ENCODE measurements around the gene AKR7A2.
"Not testable (repeated sequence)": the region's sequence is repeated elsewhere in the genome, so short reads cannot be mapped to it uniquely, and the experiment has no call there.

The AKR7A2 gene

GRCh38 chr1:19307794-19308508 lies 4.0 kb downstream of the AKR7A2 start:
- Histone ChIP-seq H3K27me3 (ENCODE audit: insufficient read depth, low read length) (no peaks in the 10 kb centered on the region), H3K4me1 (ENCODE audit: control insufficient read depth in 1 of 2, insufficient read depth in 2 of 2, low read length in 2 of 2) (peaks cover 11 to 12% of the 10 kb centered on the region in 2 experiments), H3K27ac (ENCODE audit: low read depth, low read length) (no peak overlapping the region), H2BK120ac (ENCODE audit: insufficient read depth, low read length, poor library complexity) (no peak overlapping the region), H3K14ac (ENCODE audit: low read length) (no peak overlapping the region), H3K79me2 (ENCODE audit: control insufficient read depth, insufficient read depth, low read length, poor library complexity) (peaks cover 15% of the 10 kb centered on the region), H3K36me3 (ENCODE audit: control insufficient read depth in 1 of 2, insufficient read depth in 2 of 2, low read length in 2 of 2) (peaks cover 40 to 53% of the 10 kb centered on the region in 2 experiments), H3K4me2 (ENCODE audit: low read length) (no peak overlapping the region), H3K79me1 (ENCODE audit: low read length) (peaks cover 16% of the 10 kb centered on the region), H4K91ac (ENCODE audit: low read depth, low read length) (no peak overlapping the region), H4K12ac (ENCODE audit: low read depth, low read length) (no peak overlapping the region), H3K9ac (ENCODE audit: low read length) (no peak overlapping the region), H2AK5ac (ENCODE audit: low read length) (no peak overlapping the region), H3K23ac (ENCODE audit: low read length) (no peak overlapping the region), H3K9me3 (ENCODE audit: insufficient read depth, low read depth, low read length) (peaks cover 3% of the 10 kb centered on the region), H2BK12ac (ENCODE audit: low read length) (no peak overlapping the region), H3K18ac (ENCODE audit: low read length) (no peak overlapping the region), H3K4ac (ENCODE audit: low read depth, low read length) (no peak overlapping the region), H4K8ac (ENCODE audit: low read depth, low read length) (no peak overlapping the region), H2AFZ (ENCODE audit: insufficient read depth, low read length, poor library complexity) (no peak overlapping the region), H3K4me3 (ENCODE audit: low read depth, low read length) (no peak overlapping the region), H2BK5ac (ENCODE audit: low read depth, low read length, poor library complexity) (no peak overlapping the region)
- no CpG with 5 or more reads among the region's 10 CpGs for WGBS (ENCODE audit: extremely low coverage, insufficient coverage, insufficient read length)
- no peak for DNase-seq

GRCh38 chr1:19306941-19307340 lies 5.0 kb downstream of the AKR7A2 start:
- H3K4me2 ChIP-seq (ENCODE audit: low read length), result no peak overlapping the region
- H3K27me3 ChIP-seq (ENCODE audit: insufficient read depth, low read length), result no peaks in the 10 kb centered on the region
- H3K36me3 ChIP-seq (ENCODE audit: control insufficient read depth in 1 of 2, insufficient read depth in 2 of 2, low read length in 2 of 2), result peaks cover 40 to 56% of the 10 kb centered on the region in 2 experiments
- no peak overlapping the region for H3K27ac ChIP-seq (ENCODE audit: low read depth, low read length)
- no peak overlapping the region for H3K23ac ChIP-seq (ENCODE audit: low read length)
- H3K4me3 ChIP-seq (ENCODE audit: low read depth, low read length), result no peak overlapping the region
- H3K14ac ChIP-seq (ENCODE audit: low read length), result no peak overlapping the region
- H3K9me3 ChIP-seq (ENCODE audit: insufficient read depth, low read depth, low read length), result peaks cover 3% of the 10 kb centered on the region
- H2AK5ac ChIP-seq (ENCODE audit: low read length), result no peak overlapping the region
- no peak overlapping the region for H3K18ac ChIP-seq (ENCODE audit: low read length)
- H3K79me2 ChIP-seq (ENCODE audit: control insufficient read depth, insufficient read depth, low read length, poor library complexity), result peaks cover 8% of the 10 kb centered on the region
- no peak for DNase-seq
- H4K8ac ChIP-seq (ENCODE audit: low read depth, low read length), result no peak overlapping the region
- no peak overlapping the region for H3K9ac ChIP-seq (ENCODE audit: low read length)
- peaks cover 9% of the 10 kb centered on the region in 2 experiments for H3K4me1 ChIP-seq (ENCODE audit: control insufficient read depth in 1 of 2, insufficient read depth in 2 of 2, low read length in 2 of 2)
- H2BK5ac ChIP-seq (ENCODE audit: low read depth, low read length, poor library complexity), result no peak overlapping the region
- H2BK12ac ChIP-seq (ENCODE audit: low read length), result no peak overlapping the region
- H2AFZ ChIP-seq (ENCODE audit: insufficient read depth, low read length, poor library complexity), result no peak overlapping the region
- WGBS (ENCODE audit: extremely low coverage, insufficient coverage, insufficient read length), result no CpG with 5 or more reads among the region's 6 CpGs
- H4K91ac ChIP-seq (ENCODE audit: low read depth, low read length), result no peak overlapping the region
- H2BK120ac ChIP-seq (ENCODE audit: insufficient read depth, low read length, poor library complexity), result no peak overlapping the region
- H3K79me1 ChIP-seq (ENCODE audit: low read length), result peaks cover 8% of the 10 kb centered on the region
- no peak overlapping the region for H4K12ac ChIP-seq (ENCODE audit: low read depth, low read length)
- no peak overlapping the region for H3K4ac ChIP-seq (ENCODE audit: low read depth, low read length)

- Histone ChIP-seq H3K9ac (ENCODE audit: low read length) (no peak overlapping the region), H3K9me3 (ENCODE audit: insufficient read depth, low read depth, low read length) (peaks cover 3% of the 10 kb centered on the region), H3K27me3 (ENCODE audit: insufficient read depth, low read length) (no peaks in the 10 kb centered on the region), H4K12ac (ENCODE audit: low read depth, low read length) (no peak overlapping the region), H3K4me2 (ENCODE audit: low read length) (no peak overlapping the region), H3K36me3 (ENCODE audit: control insufficient read depth in 1 of 2, insufficient read depth in 2 of 2, low read length in 2 of 2) (peaks cover 40 to 56% of the 10 kb centered on the region in 2 experiments), H2BK12ac (ENCODE audit: low read length) (no peak overlapping the region), H3K14ac (ENCODE audit: low read length) (no peak overlapping the region), H2AFZ (ENCODE audit: insufficient read depth, low read length, poor library complexity) (no peak overlapping the region), H4K8ac (ENCODE audit: low read depth, low read length) (no peak overlapping the region), H3K79me2 (ENCODE audit: control insufficient read depth, insufficient read depth, low read length, poor library complexity) (no peaks in the 10 kb centered on the region), H2BK120ac (ENCODE audit: insufficient read depth, low read length, poor library complexity) (no peak overlapping the region), H2AK5ac (ENCODE audit: low read length) (no peak overlapping the region), H3K79me1 (ENCODE audit: low read length) (no peaks in the 10 kb centered on the region), H3K4me1 (ENCODE audit: control insufficient read depth in 1 of 2, insufficient read depth in 2 of 2, low read length in 2 of 2) (peaks cover 4% of the 10 kb centered on the region in 2 experiments), H3K4ac (ENCODE audit: low read depth, low read length) (no peak overlapping the region), H3K23ac (ENCODE audit: low read length) (no peak overlapping the region), H2BK5ac (ENCODE audit: low read depth, low read length, poor library complexity) (no peak overlapping the region), H3K18ac (ENCODE audit: low read length) (no peak overlapping the region), H3K4me3 (ENCODE audit: low read depth, low read length) (no peak overlapping the region), H3K27ac (ENCODE audit: low read depth, low read length) (no peak overlapping the region), H4K91ac (ENCODE audit: low read depth, low read length) (no peak overlapping the region)
- no peak for DNase-seq
- WGBS (ENCODE audit: extremely low coverage, insufficient coverage, insufficient read length), result no CpG with 5 or more reads among the region's 11 CpGs
Observed at GRCh38 chr1:19305880-19306279, 6.1 kb downstream of the AKR7A2 start.

- H2AFZ ChIP-seq (ENCODE audit: insufficient read depth, low read length, poor library complexity); H3K9ac ChIP-seq (ENCODE audit: low read length): not testable (repeated sequence)
Observed at GRCh38 chr1:19304081-19304480, 7.9 kb downstream of the AKR7A2 start.

More at GRCh38 chr1:19304081-19304480, 7.9 kb downstream of the AKR7A2 start:
- H3K27me3 ChIP-seq (ENCODE audit: insufficient read depth, low read length); H4K91ac ChIP-seq (ENCODE audit: low read depth, low read length); H3K4me1 ChIP-seq (ENCODE audit: control insufficient read depth in 1 of 2, insufficient read depth in 2 of 2, low read length in 2 of 2); H2AK5ac ChIP-seq (ENCODE audit: low read length); H3K4me2 ChIP-seq (ENCODE audit: low read length); H3K14ac ChIP-seq (ENCODE audit: low read length); H4K12ac ChIP-seq (ENCODE audit: low read depth, low read length); H3K79me2 ChIP-seq (ENCODE audit: control insufficient read depth, insufficient read depth, low read length, poor library complexity); DNase-seq; H2BK12ac ChIP-seq (ENCODE audit: low read length); H3K9me3 ChIP-seq (ENCODE audit: insufficient read depth, low read depth, low read length); H4K8ac ChIP-seq (ENCODE audit: low read depth, low read length); H3K4ac ChIP-seq (ENCODE audit: low read depth, low read length); H2BK5ac ChIP-seq (ENCODE audit: low read depth, low read length, poor library complexity); H3K79me1 ChIP-seq (ENCODE audit: low read length); H2BK120ac ChIP-seq (ENCODE audit: insufficient read depth, low read length, poor library complexity); H3K4me3 ChIP-seq (ENCODE audit: low read depth, low read length); H3K27ac ChIP-seq (ENCODE audit: low read depth, low read length); H3K23ac ChIP-seq (ENCODE audit: low read length); H3K18ac ChIP-seq (ENCODE audit: low read length): not testable (repeated sequence)
- WGBS (ENCODE audit: extremely low coverage, insufficient coverage, insufficient read length), result no CpG with 5 or more reads among the region's 10 CpGs
- H3K36me3 ChIP-seq (ENCODE audit: control insufficient read depth in 1 of 2, insufficient read depth in 2 of 2, low read length in 2 of 2), result peaks cover 40 to 59% of the 10 kb centered on the region in 2 experiments

All from trophoblast cell (in vitro differentiated cells and primary cell).